Stimulated activated CD8-positive, alpha-beta memory T cell treated with anti-CD3 and anti-CD28 coated beads, Interleukin-4, amount 100 ng/mL, for 1 hour (primary cell): Measurements from ENCODE around the gene FAM234B.
"Not testable (repeated sequence)": the region's sequence is repeated elsewhere in the genome, so short reads cannot be mapped to it uniquely, and the experiment has no call there.

Source experiments
- DNase-seq, 2 donors: peaks; one replicate each; pipeline ENCODE4 v3.0.0-alpha.2; 2020; ENCODE audit warnings: low read depth in 2 of 2, low spot score in 1 of 2

The FAM234B gene

DNA sequence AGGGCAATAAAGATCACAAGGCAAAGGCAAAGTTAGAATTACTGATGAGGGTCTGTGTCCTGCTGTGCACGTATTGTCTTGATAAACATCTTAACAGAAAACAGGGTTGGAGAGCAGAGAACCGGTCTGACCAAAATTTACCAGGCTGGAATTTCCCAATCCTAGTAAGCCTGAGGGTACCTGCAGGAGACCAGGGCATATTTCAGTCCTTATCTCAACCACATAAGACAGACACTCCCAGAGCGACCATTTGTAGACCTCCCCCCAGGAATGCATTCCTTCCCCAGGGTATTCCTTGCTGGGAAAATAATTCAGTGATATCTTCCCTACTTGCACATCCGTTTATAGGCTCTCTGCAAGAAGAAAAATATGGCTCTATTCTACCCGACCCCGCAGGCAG is 9.4 kb downstream of the FAM234B start:
- not testable (repeated sequence) for DNase-seq

GRCh38 chr12:13060581-13060980 is 16.4 kb downstream of the FAM234B start:
- DNase-seq = no peak

DNA sequence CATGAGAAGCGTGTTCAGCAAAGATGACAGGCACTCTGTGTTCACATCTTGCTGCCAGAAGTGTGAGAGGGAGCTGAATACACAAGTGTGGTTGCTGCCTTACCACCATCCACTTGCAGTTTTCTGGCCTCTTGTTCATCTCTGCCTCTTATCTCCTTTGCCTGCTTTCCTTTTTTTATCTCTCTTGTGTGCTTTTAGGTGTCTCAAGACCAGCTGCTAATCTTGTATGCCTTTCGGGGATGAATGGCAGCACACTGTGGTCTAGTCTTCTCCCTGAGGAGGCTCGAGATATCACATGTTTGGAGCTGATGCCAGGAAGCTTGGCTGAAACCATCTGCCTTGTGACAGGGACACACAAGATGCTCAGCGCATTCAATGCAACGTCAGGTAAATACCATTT is 17.2 kb downstream of the FAM234B start:
- no peak for DNase-seq

- no peak for DNase-seq
Observed at GRCh38 chr12:13062669-13063068, 18.5 kb downstream of the FAM234B start.

- no peak for DNase-seq
Observed at GRCh38 chr12:13066014-13066413, 21.8 kb downstream of the FAM234B start.

- DNase-seq = no peak
Observed at GRCh38 chr12:13066459-13066858, 22.3 kb downstream of the FAM234B start.

DNA sequence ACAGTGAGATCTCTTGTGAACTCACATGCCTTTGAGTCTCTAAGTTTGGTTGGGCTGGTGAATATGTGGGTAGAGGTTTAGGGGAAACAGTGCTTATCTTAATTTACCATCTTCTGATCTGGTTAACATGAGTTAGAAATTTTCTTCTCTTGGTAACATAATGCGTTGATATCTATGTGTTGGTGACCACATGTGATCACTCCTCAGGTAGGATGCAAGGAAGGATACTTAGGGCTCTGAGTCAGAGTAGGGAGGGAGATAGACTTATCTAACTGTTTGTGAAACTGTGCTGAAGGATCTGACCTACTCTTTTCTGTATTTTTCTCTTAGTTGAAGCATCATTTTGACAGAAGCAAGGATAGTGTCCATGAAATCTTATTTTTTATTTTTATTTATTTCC is 23.1 kb downstream of the FAM234B start:
- DNase-seq = no peak

GRCh38 chr12:13069380-13069779 is 25.2 kb downstream of the FAM234B start:
- no peak for DNase-seq

DNA sequence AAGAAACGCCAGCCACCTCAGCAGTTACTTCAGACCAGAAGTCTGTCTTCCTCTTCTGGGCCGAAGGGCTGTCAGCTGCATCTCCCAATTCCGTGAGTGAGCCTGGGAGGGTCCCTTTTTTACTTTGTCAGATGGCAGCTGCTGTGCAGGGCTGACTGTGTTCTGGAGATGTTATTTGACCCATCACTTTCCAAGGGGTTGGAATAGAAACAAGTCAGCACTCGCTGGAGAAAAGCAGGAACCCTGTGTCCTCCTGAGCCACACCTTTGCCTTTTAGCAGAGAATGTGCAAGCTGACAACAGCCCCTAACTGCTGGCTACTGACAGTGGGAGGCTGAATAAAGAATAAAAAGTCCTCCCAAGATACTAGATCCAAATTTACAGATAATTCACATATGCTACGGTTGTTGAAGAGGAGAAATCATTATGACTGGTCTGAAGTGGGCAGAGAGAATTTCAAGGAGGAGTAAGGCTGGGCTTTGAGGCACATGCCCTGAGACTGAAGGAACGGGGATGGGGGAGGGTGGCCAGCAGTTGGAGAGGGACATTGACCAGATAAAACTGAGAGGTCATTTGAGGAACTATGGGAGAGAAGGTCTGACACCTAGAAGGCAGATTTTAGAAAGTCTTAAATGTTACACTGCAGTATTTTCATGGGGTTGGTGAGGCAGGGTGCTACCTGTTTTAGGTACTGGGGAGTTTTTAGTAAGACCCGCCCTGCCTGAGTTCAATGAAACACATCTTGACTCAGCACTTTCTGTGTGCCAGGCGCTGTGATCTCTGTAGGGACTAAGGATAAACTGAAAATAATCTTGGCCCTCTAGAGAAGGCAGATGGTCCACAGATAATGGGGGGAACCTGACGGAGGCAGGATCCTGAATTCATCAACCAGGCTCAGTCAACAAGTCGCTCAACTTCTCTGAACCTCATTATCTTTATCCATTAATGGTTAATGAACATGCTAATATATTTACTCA is 27.4 kb downstream of the FAM234B start:
- no peak for DNase-seq

- DNase-seq = no peak
Observed at GRCh38 chr12:13073173-13073572, 29.0 kb downstream of the FAM234B start.

GRCh38 chr12:13074396-13075117 is 30.4 kb downstream of the FAM234B start:
- no peak for DNase-seq

- DNase-seq = no peak
Observed at GRCh38 chr12:13075118-13075480, 30.9 kb downstream of the FAM234B start.

- no peak for DNase-seq
Observed at GRCh38 chr12:13075786-13076570, 31.8 kb downstream of the FAM234B start.

GRCh38 chr12:13079440-13079906 is 35.3 kb downstream of the FAM234B start:
- no peak for DNase-seq

DNA sequence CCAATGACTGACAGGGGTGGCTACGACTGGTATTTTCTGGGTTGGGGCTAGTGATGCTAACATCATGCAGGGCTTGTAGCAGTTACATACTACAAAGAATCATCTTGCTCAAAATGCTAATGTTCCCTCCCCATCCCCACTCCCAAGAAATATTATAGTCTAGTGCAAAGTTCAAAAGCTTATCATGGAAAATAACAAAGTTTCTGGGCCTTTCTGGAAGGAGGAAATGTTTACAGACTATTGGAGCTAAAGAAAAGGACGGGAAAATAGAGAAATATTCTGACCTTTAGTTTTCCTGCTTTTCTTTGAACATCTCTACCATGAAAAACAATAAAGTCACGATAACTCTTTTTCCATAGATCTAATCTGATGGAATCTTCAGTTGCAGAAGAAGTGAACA is 36.1 kb downstream of the FAM234B start:
- no peak for DNase-seq

GRCh38 chr12:13082861-13083260 is 38.7 kb downstream of the FAM234B start:
- no peak for DNase-seq

GRCh38 chr12:13083638-13084037 is 39.5 kb downstream of the FAM234B start:
- not testable (repeated sequence) for DNase-seq

DNA sequence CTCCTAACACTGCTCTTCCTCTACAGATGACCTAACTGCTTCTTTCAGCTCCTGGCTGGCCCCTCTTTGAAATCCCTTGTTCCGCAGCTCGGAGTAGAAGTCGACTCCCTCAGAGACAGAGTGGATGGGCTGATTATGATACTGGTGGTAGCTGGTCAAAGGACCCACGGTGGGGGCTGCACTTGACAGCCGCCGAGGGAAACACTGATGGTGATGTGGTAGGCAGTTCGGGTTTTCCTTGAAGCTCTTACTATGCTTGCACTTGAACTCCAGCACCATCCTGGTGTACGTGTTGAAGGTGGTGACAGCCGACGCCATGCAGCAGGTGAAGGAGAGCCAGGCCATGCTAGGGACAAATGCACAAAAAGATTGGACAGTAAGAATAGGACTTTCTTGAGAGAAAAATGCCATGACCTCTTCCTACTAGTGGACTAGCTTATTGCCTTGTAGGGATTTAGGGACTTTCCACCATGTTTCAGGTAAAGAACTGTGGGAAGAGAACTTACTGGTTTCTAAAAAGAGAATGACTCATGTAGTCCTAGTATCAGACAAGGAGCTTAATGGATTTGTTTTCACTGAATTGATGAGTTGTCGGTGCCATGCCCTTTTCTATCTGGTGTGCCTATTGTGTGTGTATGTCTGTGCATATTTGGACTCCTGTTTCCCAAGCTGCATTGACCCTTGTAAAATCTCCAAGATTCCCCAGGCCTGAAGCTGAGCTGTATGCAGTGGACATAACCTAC is 40.9 kb downstream of the FAM234B start:
- no peak for DNase-seq

- DNase-seq = no peak
Observed at GRCh38 chr12:13085968-13086686, 41.9 kb downstream of the FAM234B start.

DNA sequence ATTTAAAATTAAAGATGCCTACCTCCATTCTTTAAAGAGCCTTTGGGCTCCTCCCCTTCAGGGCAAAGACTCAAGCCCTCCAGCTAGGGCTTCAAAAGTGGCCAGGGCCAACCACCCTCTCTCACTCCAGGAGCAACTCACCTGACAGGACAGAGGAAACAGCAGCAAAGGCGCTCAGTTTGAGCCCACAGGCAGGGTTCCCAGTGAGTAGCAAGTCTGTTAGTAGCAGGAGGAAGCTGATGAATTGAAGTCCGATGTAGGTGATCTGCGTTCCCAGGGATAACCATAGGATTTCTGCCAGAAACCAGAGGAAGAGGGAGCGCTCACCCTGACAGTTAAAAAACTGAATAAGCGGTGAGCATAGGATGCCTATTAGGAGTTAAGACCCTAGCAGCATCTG is 43.6 kb downstream of the FAM234B start:
- no peak for DNase-seq
